Measurements from ENCODE around the gene FERMT1.

- no peak for TF ChIP-seq POLR2A (IDR thresholded peaks at IDR 0.05; ENCODE audit: low read length)
- TF ChIP-seq GATA1 (IDR thresholded peaks at IDR 0.05; ENCODE audit: low read depth, low read length): no peak
Observed at GRCh38 chr20:6165346-6165745, 42.5 kb upstream of the FERMT1 start.

Data from erythroblast (primary cell).